C4-2B (cell line): ENCODE data around the gene NOC2L.

Source experiments
- H3K27ac ChIP-seq: fragments of 450-650 bp; 2 replicates; pipeline ENCODE4 v1.5.1; 2017
- ZFX ChIP-seq: fragments of 450-650 bp; IDR thresholded peaks from 2 replicates; pipeline ENCODE4 v1.6.1; 2017
- TF ChIP-seq, protein P1 (sequence below): fragments of 450-650 bp; conservative IDR thresholded peaks from 2 replicates; pipeline ENCODE4 v1.5.1; 2017; ENCODE audit warnings: mild to moderate bottlenecking

NOC2L gene

GRCh38 chr1:964691-965525, 5.9 kb upstream of the NOC2L start:
- no peak overlapping the region for H3K27ac ChIP-seq
- TF ChIP-seq, protein P1, sequence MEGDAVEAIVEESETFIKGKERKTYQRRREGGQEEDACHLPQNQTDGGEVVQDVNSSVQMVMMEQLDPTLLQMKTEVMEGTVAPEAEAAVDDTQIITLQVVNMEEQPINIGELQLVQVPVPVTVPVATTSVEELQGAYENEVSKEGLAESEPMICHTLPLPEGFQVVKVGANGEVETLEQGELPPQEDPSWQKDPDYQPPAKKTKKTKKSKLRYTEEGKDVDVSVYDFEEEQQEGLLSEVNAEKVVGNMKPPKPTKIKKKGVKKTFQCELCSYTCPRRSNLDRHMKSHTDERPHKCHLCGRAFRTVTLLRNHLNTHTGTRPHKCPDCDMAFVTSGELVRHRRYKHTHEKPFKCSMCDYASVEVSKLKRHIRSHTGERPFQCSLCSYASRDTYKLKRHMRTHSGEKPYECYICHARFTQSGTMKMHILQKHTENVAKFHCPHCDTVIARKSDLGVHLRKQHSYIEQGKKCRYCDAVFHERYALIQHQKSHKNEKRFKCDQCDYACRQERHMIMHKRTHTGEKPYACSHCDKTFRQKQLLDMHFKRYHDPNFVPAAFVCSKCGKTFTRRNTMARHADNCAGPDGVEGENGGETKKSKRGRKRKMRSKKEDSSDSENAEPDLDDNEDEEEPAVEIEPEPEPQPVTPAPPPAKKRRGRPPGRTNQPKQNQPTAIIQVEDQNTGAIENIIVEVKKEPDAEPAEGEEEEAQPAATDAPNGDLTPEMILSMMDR = no peak
- TF ChIP-seq ZFX = no peak

DNA sequence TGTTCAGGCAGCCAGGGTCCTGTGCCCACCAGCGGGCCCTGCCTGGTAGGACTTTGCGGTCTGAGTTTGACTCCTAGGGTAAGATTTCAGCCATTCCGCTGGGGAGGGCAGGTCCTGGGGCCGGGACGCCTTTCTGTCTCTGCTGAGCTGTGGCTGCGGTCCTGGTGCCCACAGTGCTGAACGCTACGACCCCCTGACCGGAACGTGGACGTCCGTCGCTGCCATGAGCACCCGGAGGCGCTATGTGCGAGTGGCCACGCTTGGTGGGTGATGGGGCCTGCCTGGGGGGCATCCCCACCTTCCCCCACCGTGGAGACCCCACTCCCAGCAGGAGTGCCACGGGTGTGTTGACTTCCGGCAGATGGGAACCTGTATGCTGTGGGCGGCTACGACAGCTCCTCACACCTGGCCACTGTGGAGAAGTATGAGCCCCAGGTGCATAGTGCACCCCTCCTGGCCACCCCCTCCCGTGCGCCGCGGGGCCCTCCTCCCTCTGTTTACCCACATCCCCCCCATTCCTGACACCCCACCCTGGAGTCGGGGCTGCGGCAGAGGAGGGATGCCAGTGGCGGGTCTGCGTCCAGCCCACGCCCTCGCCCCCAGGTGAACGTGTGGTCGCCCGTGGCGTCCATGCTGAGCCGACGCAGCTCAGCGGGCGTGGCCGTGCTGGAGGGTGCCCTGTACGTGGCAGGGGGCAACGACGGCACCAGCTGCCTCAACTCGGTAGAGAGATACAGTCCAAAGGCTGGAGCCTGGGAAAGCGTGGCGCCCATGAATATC, 4.9 kb upstream of the NOC2L start:
- TF ChIP-seq ZFX = no peak
- TF ChIP-seq, protein P1 = no peak
- no peak overlapping the region for H3K27ac ChIP-seq

DNA sequence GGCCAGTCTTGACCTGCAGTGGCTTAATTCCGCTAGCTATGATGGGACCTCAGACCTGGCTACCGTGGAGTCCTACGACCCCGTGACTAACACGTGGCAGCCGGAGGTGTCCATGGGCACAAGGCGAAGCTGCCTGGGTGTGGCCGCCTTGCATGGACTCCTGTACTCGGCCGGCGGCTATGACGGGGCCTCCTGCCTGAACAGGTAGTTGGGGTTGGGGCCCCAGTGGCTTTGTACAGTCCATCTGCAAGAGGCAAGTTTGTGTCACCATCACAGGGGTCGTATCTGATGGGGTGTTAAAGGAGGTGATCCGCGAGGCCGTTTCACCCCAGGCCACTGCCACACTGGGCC, 4.2 kb upstream of the NOC2L start:
- no peak overlapping the region for H3K27ac ChIP-seq
- TF ChIP-seq, protein P1 = no peak
- TF ChIP-seq ZFX = no peak

- TF ChIP-seq ZFX = no peak
- TF ChIP-seq, protein P1 = no peak
- no peak overlapping the region; the same call in 1 of the 2 replicates for H3K27ac ChIP-seq
These were observed 3.6 kb upstream of the NOC2L start for GRCh38 chr1:962381-963300.

- peak overlapping the region; percentile 85 for H3K27ac ChIP-seq
- TF ChIP-seq ZFX = peak; percentile 69; the same call in 1 of the 2 replicates
- TF ChIP-seq, protein P1 = no peak
These were observed 2.1 kb upstream of the NOC2L start for GRCh38 chr1:961132-961669.

- TF ChIP-seq, protein P1 = no peak
- TF ChIP-seq ZFX = peak; percentile 6; the same call in 1 of the 2 replicates
- peak within 1 kb of the TSS; percentile 85 for H3K27ac ChIP-seq
These were observed 1.5 kb upstream of the NOC2L start, which contains the start of gene KLHL17 for GRCh38 chr1:960363-961131. Gene KLHL17, plus strand, starts transcription at chr1:960584. Its CDS starts 110 bp downstream, at chr1:960694.
